H7 (cell line): Measurements from ENCODE around the gene RAB33A. TPM values are rescaled to one million over a fixed set of nuclear protein-coding genes. Genes with fewer than 3 reads are reported as not detected.
"Not testable (repeated sequence)": the region's sequence is repeated elsewhere in the genome, so short reads cannot be mapped to it uniquely, and the experiment has no call there.

Source experiments
- DNase-seq: peaks from one replicate; pipeline ENCODE4 v3.0.0; 2012
- H3K27me3 ChIP-seq: 2 replicates; pipeline ENCODE4 v1.6.0; 2011; ENCODE audit warnings: mild to moderate bottlenecking, low read length; ENCODE audit not compliant: control insufficient read depth, insufficient read depth
- H3K36me3 ChIP-seq: replicated peaks from 2 replicates; pipeline ENCODE4 v1.5.1; 2011; ENCODE audit warnings: low read length; ENCODE audit not compliant: control insufficient read depth, insufficient read depth
- H3K4me3 ChIP-seq: 2 replicates; pipeline ENCODE4 v1.5.1; 2011; ENCODE audit warnings: low read depth, mild to moderate bottlenecking, control low read depth, low read length, moderate library complexity; ENCODE audit not compliant: insufficient read depth
- total RNA-seq: library from RNA; depleted of rRNA; stranded (reverse); fragments of >200 nt; shearing (Covaris generic); gene quantifications from 2 replicates; pipeline ENCODE4 v1.2.3, GENCODE V29; 2014

The RAB33A gene
- total RNA-seq, 1 experiment from 2014 or later = not detected

DNA sequence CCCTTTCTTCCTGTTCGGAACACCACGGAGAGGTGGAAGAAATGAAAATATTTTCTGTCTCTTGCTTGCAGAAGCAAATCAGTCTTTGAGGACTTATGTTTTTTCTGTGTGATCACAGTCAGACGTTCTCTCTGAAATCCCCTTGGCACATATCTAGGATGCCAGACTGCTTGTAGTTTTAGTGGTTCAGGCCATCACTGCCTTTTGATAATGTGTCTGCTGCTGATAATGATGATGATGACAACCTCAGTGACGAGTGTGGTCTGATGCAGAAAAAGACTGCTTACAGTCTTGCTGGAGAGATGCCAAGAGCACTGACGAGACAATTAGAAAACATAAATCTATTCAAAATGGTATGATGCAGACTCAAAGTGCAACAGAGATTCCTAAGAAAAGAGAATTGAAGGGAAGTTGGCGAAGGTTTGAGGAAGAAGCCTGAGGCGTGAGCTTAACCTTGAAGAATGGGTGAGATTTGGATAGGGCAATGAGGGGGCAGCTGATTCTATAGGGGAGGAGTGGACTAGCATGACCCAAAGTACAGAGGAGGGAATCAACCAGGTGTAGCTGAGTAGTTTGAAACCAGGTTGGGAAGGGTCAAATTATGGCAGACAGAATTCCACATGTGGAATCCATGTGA, 7.9 kb downstream of the RAB33A start:
- Histone ChIP-seq H3K36me3 (no peaks in the 10 kb centered on the region), H3K4me3 (no peak overlapping the region)

DNA sequence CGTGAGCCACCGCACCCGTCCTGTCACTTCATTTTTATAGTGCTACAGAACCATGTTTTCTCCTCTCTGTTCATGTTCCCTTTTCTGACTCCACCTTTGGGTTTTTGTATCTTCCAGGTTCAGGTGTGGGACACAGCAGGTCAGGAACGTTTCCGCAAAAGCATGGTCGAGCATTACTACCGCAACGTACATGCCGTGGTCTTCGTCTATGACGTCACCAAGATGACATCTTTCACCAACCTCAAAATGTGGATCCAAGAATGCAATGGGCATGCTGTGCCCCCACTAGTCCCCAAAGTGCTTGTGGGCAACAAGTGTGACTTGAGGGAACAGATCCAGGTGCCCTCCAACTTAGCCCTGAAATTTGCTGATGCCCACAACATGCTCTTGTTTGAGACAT, 12.4 kb downstream of the RAB33A start:
- no peak for DNase-seq
- Histone ChIP-seq H3K4me3 (no peak overlapping the region), H3K36me3 (no peaks in the 10 kb centered on the region), H3K27me3 (no peaks in the 10 kb centered on the region)

More for the DNA sequence above, 7.9 kb downstream of the RAB33A start:
- no peaks in the 10 kb centered on the region; the same call in 1 of the 2 replicates for H3K27me3 ChIP-seq
- no peak for DNase-seq

DNA sequence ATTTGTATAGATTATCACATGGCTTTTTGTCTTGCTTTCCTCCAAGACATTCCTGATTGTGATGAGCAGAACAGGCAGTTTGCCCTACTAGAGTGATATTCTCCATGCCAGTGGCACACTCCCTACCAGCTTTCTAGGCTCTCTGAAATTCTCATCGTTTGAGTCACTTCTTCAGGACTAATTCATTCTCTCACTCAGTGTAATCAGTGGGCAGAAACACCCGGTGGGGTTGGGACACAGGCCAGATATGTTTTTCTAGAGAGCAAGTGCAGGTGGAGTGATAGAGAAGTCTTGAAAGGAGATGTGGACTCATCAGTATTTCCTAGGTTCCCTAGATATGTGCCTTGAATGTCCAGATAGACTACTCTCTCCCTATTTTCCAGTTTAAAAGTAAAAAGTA, 13.1 kb downstream of the RAB33A start:
- no peak overlapping the region for H3K4me3 ChIP-seq
- no peaks in the 10 kb centered on the region for H3K27me3 ChIP-seq
- DNase-seq = no peak
- no peaks in the 10 kb centered on the region for H3K36me3 ChIP-seq

DNA sequence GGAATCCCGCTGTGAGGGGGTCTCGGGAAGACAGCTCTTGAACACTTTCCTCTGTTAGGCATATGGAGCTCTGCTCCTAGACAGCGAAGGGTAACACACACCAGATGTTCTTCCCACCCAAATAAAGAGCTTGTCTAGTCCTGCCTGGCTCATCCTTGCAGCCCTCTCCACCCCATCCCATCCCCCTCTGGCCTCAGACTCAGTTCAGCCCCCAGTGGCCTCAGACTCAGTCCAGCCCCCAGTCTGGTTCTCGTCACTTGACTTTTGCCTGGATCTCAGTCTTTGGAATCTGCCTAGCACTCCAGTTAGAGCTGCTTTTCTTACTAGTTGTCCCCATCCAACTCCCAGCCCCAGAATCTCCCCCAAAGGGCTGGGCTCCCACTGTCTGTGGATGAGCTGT, 14.9 kb downstream of the RAB33A start:
- Histone ChIP-seq H3K27me3 (no peaks in the 10 kb centered on the region), H3K36me3 (no peaks in the 10 kb centered on the region), H3K4me3 (no peak overlapping the region)
- DNase-seq = no peak

DNA sequence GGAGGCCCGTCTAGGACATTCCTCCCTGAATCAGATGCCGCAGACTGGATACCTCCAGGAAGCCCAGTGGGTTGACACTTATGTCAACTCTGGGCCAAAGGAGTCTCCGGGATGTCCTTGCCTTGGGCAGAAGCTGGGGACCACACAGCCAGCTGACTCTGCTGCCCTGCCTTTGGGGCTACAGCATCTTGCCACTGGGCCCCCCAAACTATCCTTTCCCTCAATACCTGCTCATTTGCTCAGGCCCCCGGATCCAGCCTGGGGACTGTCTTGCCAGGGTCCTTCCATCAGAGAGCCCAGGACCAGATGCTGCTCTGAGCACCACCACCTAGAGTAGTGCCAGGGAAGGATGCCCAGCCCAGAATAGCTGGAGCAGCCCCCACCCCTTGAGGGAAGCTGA, 19.0 kb downstream of the RAB33A start:
- no peak overlapping the region for H3K4me3 ChIP-seq

DNA sequence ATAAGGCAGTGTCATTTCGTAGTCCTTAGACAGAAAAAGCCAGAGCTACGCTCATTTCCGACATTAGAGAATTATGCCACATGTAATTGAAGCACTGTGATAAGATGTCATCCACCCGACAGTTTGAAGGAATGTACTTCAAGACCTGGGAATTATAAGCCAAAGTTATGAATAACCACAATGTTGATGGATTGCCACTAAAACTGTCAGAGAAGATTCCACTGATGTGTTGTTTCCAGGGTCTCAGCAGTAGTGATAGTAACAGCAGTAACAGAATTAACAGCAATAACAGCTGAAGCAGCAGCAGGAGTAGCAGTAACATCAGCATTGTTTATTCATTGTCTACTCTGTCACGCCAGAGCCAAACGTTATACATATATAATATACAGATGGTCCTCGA, 24.7 kb downstream of the RAB33A start:
- Histone ChIP-seq H3K27me3 (no peaks in the 10 kb centered on the region; the same call in 1 of the 2 replicates), H3K4me3 (no peak overlapping the region), H3K36me3 (no peaks in the 10 kb centered on the region)
- no peak for DNase-seq

More for the DNA sequence above, 19.0 kb downstream of the RAB33A start:
- DNase-seq = no peak
- Histone ChIP-seq H3K27me3 (no peaks in the 10 kb centered on the region; the same call in 1 of the 2 replicates), H3K36me3 (no peaks in the 10 kb centered on the region)

DNA sequence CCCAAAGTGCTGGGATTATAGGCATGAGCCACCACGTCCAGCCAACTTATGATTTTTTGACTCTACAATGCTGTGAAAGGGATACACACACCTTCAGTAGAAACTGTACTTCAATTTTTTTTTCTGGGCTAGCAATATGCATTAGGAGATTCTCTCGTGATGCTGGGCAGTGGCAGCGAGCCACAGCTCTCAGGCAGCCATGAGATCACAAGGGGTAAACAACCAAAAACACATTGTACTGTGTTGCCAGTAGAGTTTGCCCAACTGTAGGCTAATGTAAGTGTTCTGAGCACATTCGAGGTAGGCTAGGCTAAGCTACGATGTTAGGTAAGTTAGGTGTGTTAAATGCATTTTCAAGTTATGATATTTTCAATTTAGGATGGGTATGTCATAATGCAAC, 25.7 kb downstream of the RAB33A start:
- no peaks in the 10 kb centered on the region; the same call in 1 of the 2 replicates for H3K27me3 ChIP-seq
- no peak overlapping the region for H3K4me3 ChIP-seq
- no peaks in the 10 kb centered on the region; the same call in 1 of the 2 replicates for H3K36me3 ChIP-seq
- no peak for DNase-seq

DNA sequence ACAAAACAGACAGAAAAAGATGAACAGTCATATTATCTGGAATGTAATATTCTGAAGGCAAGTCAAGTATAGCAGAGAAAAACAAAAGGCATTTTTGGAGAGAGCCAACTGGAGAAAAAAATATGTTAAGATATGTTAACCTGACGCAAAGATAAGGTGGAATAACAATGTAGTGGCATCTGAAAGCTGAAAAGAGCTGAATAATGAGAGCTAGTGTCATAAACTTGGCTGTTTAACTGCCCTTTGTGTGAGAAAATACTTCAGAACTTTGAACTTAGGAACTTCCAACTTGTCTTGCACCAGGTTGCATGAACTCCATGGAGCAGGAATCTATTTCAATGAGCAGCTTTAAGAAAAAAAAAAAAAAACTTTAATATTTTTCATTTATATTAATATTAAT, 32.9 kb downstream of the RAB33A start:
- peaks cover 6% of the 10 kb centered on the region for H3K36me3 ChIP-seq
- H3K27me3 ChIP-seq = no peaks in the 10 kb centered on the region
- no peak for DNase-seq
- H3K4me3 ChIP-seq = no peak overlapping the region

DNA sequence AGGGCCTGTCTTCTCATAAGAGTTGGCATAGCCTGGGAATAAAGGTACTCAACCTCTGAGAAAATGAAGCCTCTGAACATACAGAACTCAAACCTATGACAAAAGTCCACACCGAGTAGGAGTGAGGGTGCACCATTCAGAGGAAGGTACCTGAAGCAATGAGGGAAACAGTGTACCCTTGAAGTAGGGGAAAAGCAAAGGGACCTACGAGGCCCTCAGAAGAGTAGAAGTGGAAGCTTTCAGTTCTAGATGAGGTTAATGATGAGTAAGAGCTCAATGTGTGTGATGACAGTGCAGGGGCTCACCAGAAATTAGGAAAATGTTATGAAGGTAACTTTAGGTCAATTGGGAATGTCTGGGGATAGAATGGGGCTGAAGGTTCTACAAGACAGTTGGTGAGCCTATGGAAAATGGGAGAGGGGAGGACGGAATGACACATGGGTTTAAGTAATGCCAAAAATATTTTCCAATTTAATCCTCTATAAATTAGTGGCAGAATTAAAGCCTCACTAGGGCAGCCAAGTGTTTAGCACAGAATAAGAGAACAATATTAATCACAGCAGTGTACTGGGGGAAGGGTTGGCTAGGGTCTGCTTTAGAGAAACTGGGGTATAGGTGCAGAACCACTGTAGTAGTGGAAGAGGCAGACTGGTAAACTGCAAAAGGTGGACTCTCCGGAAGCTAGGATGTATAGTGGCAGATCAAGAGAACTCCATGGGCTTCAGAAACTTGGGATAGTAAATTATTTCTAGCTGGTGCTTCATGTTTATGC, 39.8 kb downstream of the RAB33A start:
- no peak overlapping the region for H3K4me3 ChIP-seq
- no peak for DNase-seq
- H3K27me3 ChIP-seq = no peaks in the 10 kb centered on the region
- peaks cover 24% of the 10 kb centered on the region for H3K36me3 ChIP-seq

DNA sequence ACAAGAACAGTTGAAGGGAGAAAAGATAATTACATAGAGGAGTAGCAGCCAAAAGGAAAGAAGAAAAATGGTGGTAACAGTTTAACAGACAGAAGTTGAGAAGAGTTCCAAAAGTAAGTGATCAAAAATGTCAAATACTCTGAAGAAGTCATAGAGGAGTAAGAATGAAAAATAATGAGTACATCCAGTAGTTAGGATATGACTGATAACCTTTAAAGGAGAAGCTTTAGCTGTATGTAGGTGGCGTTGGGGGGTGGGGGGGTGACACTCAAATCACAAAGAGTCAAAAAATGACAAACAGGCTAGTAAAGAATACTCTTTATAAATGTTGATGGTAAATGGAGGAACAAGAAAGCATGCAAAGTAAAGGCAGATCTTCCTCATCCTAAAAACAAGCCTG, 40.6 kb downstream of the RAB33A start:
- Histone ChIP-seq H3K36me3 (peaks cover 24% of the 10 kb centered on the region), H3K4me3 (no peak overlapping the region), H3K27me3 (no peaks in the 10 kb centered on the region)
- DNase-seq = no peak

DNA sequence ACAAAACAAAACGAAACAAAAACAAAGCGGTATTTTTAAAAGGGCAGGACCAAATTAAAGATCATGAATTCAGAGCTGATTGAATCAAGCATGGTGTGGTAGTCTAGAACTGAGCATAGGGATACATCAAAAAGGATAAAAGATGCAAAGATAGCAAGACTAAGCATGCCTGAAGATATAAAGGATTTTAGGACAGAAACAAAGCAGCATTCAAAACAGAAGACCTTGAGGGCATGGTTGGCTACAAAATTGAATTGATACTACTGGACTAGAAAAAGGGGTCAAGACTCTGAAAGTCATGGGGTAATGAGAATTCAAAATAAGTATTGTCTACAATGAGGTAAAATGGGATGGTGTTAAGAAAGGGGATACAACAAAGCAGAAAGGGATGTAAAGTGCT, 41.6 kb downstream of the RAB33A start:
- H3K36me3 ChIP-seq = peaks cover 25% of the 10 kb centered on the region
- no peaks in the 10 kb centered on the region for H3K27me3 ChIP-seq
- no peak overlapping the region for H3K4me3 ChIP-seq
- no peak for DNase-seq

DNA sequence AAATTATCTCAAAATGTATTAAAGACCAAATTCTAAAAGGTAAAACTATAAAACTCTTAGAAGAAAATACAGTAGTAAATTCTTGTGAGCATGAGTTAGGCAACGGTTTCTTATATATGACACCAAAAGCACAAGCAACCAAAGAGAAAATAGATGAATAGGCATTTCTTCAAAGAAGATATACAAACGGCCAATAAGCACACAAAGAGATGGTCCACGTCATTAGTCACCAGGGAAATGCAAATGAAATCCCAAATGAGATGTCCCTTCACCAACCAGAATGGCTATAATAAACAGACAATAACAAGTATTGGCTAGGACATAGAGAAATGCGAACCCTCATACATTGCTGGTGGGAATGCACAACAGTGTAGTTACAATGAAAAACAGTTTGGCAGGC, 44.6 kb downstream of the RAB33A start:
- H3K27me3 ChIP-seq = no peaks in the 10 kb centered on the region
- H3K4me3 ChIP-seq = no peak overlapping the region
- no peak for DNase-seq
- H3K36me3 ChIP-seq = peaks cover 25% of the 10 kb centered on the region

DNA sequence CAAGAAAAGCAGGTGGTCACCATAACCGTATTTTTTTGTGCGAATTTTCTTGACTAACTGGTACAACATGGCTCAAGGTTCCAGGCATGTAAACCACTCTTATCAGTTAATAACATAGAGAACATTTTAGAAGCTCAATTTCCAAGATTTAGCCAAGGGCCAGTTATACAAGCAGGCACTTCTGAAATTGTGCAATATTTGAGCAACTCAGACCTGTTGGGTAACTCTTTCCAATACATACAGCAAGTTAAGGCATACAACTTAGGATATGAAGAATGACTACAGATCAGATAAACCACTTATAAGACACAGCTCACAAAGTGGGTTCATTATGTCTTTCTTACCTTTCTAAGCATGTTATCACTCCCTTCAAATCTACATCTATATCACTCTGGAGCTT, 53.0 kb downstream of the RAB33A start:
- no peak for DNase-seq
- Histone ChIP-seq H3K36me3 (peaks cover 17% of the 10 kb centered on the region), H3K27me3 (no peaks in the 10 kb centered on the region), H3K4me3 (no peak overlapping the region)

DNA sequence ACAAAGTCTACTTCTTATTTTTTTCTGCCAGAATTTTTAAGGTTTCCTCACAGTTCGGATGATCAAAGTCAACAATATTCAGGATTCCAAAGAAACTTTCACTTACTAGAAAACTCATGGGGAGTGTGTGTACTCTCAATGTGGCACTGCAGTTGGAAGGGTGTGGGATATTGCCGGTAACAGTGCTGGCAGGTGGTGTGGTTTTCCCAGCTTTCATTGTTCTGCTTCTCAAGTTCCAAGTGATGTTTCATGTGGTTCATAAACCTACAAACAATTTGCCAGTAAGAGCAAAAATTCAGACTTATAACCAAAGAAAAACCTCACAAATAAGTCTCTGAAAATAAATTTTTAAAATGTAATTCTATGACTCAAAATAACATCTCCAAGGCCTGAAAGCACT, 57.1 kb downstream of the RAB33A start:
- H3K36me3 ChIP-seq = peaks cover 22% of the 10 kb centered on the region
- DNase-seq = no peak
- no peaks in the 10 kb centered on the region for H3K27me3 ChIP-seq
- H3K4me3 ChIP-seq = no peak overlapping the region

DNA sequence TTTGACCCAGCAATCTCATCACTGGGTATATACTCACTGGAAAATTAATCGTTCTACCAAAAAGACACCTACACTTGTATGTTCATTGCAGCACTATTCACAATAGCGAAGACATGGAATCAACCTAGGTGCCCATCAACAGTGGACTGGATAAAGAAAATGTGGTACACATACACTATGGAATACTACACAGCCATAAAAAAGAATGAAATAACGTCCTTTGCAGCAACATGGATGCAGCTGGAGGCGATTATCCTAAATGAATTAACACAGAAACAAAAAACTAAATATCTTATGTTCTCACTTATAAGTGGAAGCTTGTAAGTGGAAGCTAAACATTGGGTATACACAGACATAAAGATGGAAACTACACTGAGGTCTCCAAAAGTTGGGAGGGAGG, 59.4 kb downstream of the RAB33A start:
- not testable (repeated sequence) for H3K4me3 ChIP-seq, H3K27me3 ChIP-seq, DNase-seq
- peaks cover 17% of the 10 kb centered on the region for H3K36me3 ChIP-seq
